GM08714 (cell line): ENCODE data around the gene MMP1.

ENCODE experiments used
- H3K4me3 ChIP-seq: fragments of 200-500 bp; sonication (Bioruptor generic); 2 replicates; pipeline ENCODE4 v1.5.1; 2014; ENCODE audit warnings: mild to moderate bottlenecking, low read length, inconsistent platforms
- ZNF274 ChIP-seq: IDR thresholded peaks from 2 replicates; pipeline ENCODE4 v1.6.1; 2012; ENCODE audit warnings: mild to moderate bottlenecking, low read depth, low read length

MMP1 gene

DNA sequence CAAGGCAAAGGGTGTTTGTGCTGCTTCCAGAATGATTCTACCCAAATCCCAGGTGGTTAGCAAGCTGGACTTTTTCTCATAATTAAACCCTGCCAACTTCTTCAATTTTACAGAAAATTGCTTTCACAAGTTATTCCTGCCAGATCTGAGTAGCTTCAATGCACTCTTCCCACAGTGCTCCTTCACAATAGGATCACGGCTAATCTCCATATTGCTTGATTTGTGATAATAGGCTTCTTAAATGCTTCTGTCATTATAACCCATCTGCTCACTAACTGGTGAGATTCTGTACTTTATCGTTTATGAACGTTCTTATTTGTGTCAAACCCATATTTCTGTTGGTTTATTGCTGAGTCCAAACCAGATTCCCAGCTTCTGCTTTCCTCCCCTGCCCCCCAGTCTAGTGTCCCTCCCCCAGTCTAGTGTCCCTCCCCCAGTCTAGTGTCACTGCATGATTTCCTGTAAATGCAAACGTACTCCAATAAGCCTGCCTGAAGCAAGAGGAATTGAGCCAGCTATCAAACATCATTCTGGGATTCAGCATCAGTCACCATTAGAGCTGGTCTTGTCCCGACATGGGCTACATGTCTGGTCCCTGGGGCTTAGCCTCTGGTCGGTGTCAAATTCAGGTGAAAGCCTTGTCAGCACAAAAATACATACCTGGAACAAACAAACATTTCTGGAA, 31.5 kb upstream of the MMP1 start:
- no peak overlapping the region for H3K4me3 ChIP-seq
- no peak for TF ChIP-seq ZNF274

DNA sequence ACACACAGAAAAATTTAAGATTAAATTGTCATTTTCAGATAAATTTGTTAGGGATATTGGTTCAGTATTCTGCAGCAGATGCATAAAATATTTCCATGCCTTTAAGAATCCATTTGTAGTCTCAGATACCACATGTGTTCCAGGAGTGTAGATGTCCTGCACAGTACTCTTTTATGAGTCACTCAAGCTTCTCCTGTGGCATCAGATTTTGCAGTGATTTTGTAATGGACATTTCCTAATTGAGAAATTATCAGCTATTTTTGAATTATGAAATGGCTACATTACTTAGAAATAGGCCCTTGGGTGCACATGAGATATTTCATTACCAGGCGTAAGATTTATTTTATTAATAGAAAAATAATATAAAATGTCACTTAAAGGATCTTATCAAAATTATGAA, 26.6 kb upstream of the MMP1 start:
- no peak overlapping the region for H3K4me3 ChIP-seq
- no peak for TF ChIP-seq ZNF274

DNA sequence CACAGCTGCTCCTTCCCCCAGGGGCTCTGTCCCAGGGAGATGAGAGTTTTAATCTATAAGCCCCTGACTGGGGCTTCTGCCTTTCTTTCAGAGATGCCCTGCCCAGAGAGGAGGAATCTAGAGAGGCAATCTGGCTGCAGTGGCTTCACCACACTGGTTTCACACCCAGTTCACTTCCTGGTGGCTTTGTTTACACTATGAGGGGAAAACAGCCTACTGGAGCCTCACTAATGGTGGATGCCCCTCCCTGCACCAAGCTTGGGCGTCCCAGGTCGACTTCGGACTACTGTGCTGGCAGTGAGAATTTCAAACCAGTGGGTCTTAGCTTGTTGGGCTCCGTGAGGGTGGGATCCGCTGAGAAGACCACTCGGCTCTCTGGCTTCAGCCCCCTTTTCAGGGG, 21.5 kb upstream of the MMP1 start:
- no peak overlapping the region for H3K4me3 ChIP-seq
- TF ChIP-seq ZNF274, result no peak

DNA sequence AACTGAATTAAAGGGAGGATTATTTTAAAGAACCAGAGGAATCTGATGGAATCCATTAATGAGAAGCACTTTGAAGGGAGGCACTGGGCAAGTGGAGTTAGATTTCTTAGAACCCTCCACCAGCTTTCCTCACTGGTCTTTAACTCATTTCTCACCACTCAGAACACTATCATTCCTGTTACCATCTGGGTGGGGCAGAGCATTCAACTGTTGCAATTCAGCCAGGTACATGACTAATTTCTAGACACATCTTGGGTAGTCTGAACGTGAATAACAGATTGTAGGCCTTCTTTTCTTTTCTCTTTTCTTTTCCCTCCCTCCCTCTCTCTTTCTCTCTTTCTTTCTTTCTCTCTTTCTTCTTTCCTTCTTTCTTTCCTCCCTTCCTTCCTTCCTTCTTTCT, 15.5 kb upstream of the MMP1 start:
- H3K4me3 ChIP-seq, result no peak overlapping the region
- no peak for TF ChIP-seq ZNF274

DNA sequence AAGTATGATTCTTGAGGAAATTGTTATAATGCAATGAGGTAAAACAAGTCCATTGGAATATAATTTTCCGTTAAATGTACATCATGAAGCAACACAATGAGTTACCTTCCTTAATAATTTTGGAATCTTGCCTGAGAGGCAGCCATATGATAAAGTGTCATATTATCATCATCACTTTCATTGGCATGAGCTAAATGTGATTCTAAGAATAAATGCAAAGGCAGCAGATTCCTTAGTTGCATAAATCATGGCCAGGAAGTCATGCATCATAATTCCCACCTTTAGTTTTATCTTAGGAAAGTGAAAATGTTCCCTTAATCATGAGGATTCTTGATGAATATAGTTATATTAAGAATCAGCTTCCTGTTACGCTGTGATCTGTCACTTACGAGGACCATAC, 14.2 kb upstream of the MMP1 start:
- no peak overlapping the region for H3K4me3 ChIP-seq

DNA sequence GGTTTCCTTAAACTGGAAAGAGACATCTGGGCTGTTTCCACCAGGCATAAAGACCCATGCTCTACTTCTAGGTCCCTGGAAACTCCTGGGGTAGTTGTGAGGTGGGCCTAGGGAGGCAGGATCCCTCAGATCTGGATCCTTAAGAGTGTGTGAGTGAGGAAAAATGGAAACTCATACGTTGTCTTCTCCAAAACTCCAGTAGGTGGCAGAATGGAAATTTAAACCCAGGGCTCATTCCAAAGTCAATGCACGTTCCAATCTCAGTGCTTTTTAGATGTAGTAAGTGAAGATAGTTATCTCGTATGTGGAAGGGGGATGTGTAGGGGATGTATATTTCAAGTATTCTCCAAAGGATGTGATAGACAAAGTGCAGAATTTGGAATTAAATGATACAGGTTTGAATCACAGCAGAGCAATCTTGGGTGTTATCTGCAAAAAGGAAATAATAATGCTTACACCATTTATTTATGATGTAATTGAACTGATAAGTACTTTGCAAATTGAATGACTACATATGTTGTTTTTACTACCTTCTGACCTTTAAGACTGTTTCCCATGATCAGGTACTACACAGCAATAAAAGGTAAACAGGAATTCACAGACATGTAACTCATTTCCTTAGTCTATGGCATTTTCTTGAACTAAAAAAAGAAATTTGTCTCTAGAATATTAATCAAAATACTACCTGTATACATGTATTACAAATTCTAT, 13.1 kb upstream of the MMP1 start:
- TF ChIP-seq ZNF274, result no peak
- no peak overlapping the region for H3K4me3 ChIP-seq

More for the DNA sequence above, 14.2 kb upstream of the MMP1 start:
- TF ChIP-seq ZNF274, result no peak

DNA sequence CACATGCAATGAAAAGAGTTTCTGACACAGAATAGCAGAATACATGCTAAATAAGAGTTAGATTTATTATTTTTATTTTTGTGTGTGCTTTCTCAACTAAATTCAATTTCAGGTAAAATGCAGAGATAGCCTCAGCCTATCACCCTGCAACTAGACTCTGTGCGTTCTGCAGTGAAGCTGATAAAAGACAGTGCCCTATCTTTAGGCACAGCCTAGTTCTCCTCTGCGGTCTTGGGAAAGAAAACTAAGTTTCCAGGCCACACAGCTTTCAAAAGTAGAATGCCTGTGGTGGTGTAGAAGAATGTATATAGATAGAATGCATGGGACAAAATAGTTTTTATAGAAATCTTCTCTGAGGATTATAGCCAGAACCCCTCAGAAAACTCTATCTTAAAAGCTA, 12.0 kb upstream of the MMP1 start:
- no peak overlapping the region for H3K4me3 ChIP-seq
- TF ChIP-seq ZNF274, result no peak

DNA sequence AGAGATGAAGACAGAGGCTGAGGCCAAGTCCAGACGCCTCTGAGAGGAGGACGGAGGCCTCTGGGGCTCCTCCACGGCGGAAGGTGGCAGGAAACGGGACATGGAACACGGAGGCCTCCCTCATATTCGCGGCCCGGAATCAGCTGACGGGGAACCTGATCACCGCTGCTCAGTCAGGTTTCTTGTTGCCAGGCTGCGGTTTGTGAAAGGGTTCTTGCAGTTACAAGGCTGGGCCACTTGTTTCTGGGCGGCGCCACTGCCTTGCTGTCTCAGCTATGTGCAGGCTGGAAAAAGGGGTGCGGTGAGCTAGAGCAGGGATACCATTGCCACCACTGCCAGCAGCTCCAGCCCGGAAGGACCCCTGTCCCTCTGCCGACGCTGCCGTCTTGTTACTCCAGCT, 10.0 kb upstream of the MMP1 start:
- H3K4me3 ChIP-seq, result no peak overlapping the region
- TF ChIP-seq ZNF274, result no peak

DNA sequence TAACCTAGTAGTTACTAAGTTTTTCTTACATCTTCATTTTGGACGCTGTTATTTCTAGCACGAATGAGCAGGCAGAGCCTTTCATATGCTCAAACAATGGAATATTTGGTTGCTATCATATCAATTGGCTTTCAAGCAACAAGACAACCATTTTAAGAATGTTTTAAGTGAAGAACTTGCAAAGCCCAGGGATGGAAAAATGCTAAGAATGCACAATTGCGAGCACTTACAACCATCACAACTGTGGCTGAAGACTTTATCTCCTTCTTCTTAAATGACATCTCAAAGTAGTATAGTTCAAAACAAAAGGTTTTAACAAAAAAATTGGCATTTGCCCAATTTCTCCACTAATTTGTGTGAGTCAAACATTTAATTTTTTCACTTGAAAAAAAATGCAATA, 8.3 kb upstream of the MMP1 start:
- no peak overlapping the region for H3K4me3 ChIP-seq
- no peak for TF ChIP-seq ZNF274

DNA sequence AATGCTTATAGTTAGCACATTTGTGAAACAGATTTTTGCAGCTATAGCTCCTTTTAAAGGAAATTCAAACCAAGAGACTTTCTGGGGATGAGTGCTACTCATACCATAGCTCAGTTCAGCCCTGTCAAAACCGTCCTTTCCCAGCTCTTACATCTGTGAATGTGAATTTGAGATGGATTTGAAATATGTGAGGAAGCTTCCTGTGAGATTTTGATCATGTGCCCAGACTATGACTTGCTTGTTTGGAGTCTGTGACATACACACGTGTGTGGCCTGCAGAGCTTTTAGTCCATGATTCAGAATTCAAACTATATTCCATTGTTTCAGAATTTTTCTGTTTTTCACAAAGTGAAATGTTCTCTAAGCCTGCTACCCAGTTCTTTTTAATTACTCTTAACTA, 4.4 kb upstream of the MMP1 start:
- no peak for TF ChIP-seq ZNF274
- no peak overlapping the region for H3K4me3 ChIP-seq

DNA sequence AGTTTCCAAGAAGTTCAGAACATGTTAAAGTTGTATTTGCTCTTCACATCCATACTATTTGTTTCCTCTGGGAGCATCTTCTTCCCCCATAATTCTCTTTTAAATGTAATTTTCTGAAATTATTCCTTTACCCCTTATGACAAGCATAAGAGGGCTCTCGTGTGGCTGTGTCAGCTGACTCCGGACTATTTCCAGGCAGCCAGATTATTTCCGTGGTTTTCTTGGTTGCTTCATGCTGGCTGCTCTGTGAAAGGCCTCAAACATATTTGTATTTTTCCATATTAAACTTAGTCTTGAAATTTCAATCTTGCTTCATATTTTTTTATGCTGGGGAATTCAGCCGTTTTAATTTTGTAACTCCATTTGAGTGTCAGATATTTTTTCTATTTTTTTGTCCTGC, 2.8 kb upstream of the MMP1 start:
- no peak overlapping the region for H3K4me3 ChIP-seq
- TF ChIP-seq ZNF274, result no peak

DNA sequence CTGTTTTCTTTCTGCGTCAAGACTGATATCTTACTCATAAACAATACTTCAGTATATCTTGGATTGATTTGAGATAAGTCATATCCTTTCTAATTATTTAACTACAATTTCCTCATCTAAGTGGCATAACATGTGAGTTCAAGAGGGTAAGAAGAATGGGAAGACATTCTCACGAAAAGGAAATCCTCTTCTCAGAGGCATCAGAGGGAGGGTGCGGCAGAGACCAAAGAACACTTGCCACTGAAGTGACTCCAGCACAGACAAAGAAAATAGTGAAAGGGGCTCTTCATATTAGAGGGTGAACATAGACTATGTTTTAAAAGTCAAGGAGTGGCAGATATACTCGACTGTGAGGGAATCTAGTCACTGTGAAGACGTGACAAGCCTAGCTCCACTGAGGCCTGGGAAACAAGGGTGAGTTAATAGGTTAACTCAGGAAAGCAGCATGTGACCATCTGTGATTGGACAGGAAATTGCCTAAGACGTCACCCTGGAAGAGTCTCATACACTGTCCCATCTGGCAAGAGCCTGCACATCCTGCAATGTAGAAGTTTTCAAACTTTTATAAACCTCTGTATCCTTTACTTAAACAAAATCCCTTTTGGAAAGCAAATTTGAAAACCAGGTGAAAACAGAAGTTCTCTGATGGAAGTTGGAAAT, 1.9 kb upstream of the MMP1 start:
- H3K4me3 ChIP-seq, result no peak overlapping the region
- no peak for TF ChIP-seq ZNF274

DNA sequence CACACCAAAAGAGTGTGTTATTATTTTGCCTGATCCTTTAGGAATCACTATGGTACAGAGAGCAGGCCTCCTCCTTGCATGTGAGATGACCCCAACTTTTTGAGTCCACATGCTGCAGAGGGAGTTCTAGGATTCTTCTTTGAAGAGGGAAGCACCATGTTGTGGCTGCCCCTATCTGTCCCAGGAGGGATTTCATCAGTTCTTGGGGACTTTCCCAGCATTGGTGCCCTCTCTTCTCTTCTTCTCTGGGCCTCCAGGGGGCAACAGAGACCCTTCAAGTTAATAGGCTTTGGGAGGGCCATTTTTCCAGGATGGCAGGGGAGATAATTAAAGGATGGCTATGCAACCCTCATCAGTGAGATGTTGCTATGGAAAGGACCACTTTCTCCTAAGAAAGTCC, 3.6 kb downstream of the MMP1 start:
- no peak for TF ChIP-seq ZNF274
- H3K4me3 ChIP-seq, result no peak overlapping the region

DNA sequence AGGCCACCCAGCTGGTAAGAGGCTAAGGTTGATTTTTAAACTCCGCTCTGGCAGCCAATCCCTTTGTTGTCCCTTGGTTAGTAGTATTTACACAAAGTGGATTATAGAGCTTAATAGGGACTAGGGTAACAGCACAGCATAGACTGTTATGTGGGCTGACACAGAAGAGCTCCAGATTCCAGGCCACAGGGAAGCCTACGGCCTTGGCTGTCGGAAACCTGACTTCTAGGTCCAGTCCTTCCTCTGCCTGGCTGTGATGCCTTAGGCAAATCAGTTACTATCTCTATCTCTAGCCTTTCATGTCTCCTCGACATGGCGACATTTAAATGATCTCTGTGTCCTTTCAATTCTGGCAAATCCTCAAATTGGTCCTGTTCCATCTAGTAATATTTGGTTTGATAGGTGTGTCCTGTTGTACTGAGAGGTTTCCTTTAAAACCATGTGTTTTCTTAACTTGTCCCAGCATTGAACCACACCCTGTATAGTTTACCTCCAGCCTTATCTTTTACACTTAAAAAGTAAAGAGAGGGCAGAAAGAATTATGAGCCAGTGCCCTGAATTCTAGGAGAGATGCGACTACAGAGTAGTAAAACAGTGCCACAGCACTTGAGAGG, 4.2 kb downstream of the MMP1 start:
- no peak for TF ChIP-seq ZNF274
- H3K4me3 ChIP-seq, result no peak overlapping the region

DNA sequence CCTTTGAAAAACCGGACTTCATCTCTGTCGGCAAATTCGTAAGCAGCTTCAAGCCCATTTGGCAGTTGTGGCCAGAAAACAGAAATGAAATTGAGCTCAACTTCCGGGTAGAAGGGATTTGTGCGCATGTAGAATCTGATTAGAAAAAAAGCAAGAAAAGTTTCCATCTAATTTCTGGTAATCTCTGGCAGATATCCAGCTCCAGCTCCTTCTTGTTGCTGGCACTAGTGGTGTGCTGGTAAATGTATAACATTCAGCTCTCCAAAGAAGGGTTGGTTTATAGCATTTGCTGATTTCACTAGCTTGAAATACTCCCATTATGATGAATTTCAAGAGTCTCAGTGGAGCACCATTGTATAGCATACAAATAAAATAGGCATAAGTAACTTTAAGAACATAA, 5.4 kb downstream of the MMP1 start:
- no peak overlapping the region for H3K4me3 ChIP-seq
- no peak for TF ChIP-seq ZNF274
